Fibroblast of skin of right quadriceps (primary cell): ENCODE results near the gene ANKRD42.
"Not testable (repeated sequence)": the region's sequence is repeated elsewhere in the genome, so short reads cannot be mapped to it uniquely, and the experiment has no call there.

Experiments used
- DNase-seq: peaks from one replicate; pipeline ENCODE4 v3.0.0-alpha.2; 2013

The ANKRD42 gene

GRCh38 chr11:83249445-83249844 is 55.9 kb downstream of the ANKRD42 start:
- no peak for DNase-seq

DNA sequence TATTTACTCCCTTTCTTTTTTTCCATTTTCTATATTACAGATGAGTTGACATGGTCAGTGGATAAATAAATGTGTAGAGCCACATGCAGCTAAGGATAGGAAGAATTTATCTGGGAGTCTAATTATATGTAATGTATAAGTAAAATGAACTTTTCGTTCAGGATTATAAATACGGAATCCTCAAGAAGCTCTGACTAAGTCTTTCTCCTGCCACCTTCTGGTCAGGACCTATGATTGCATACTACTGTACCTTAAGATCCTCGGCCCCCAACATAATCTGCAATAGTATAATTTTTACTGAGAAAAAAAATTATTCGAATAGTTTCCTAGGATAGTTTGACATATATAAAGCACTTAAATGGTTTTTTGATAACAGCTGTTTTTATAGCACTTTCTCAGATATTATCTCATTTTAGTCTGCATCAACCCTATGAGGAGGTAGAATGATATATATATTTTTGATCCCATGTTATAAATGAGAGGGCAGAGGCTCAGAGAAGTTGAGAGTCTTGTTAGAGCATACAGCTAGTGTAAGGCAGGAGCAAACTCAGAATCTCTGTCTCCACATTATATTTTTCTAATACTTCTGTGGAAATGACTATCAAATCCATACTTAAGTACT is 56.6 kb downstream of the ANKRD42 start:
- DNase-seq: peak; percentile 36

GRCh38 chr11:83252266-83252665 is 58.8 kb downstream of the ANKRD42 start:
- DNase-seq: no peak

GRCh38 chr11:83252941-83253340 is 59.4 kb downstream of the ANKRD42 start:
- no peak for DNase-seq

DNA sequence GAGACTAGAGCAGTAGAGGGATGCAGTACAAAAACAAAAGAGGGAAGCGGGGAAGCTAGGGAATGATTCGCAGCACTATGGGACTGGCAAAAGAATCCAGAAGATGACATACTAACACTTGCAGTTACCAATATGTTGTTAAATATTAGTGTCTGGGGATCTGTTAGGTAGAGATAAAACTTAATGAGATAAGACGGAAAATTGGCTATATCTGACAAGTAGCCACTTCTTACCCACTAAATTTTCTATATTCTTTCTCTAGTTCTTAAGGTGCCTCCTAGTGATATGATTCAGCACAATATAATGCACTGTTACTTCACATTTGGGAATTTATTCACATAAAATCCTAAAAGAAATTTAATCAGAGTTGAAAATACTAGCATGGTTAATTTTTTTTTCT is 61.9 kb downstream of the ANKRD42 start:
- DNase-seq: no peak

DNA sequence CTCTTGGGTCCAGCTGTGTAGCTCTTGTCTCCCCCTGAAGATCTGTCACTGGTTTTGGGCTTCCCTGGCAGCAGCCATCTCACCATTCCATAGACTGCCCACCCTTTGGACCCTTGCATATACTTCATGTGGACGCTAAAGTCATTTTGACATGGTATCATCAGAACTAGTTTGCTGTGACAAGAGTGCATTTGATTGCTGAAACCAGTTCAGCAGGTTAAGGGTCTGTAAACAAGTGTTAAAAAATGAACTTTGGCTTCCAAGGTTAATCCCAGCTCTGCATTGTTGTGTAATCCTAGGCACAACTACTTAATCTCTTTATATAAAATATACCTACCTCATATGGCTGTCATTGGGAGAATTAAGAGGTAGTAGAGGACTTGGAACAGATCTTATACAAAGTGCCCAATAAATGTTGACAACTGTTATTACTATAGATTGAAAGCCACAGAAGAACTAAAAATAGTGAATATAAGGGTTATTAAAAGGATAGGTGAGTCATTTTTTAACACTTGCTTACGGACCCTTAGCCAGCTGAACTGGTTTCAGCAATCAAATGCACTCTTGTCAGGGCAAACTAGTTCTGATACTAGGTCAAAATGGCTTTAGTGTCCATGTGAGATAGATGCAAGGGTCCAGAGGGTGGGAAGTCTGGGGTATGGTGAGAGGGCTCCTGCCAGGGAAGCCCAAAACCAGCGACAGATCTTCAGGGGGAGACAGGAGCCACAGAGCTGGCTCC is 63.3 kb downstream of the ANKRD42 start:
- DNase-seq: no peak

DNA sequence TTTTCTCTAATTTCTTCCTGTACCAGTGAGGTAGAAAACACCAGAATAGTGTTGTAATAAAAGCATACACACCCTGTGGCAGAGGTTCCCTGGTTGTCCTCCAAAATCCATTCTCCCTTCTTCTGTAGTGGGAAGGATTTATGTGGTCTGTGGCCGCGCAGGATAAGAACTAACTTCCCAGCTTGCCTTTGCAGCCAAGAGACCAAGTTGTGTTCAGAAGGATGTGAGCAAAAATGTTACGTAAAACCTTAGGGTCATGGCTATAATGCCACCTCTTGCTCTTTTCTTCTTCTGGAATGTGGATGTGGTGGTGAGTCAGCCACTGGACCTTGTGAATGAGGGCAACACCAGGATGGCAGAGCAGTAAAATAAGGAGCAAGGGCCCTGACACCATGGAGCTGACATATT is 64.3 kb downstream of the ANKRD42 start:
- DNase-seq: peak; percentile 31

GRCh38 chr11:83259559-83259958 is 66.0 kb downstream of the ANKRD42 start:
- no peak for DNase-seq

- peak; percentile 7 for DNase-seq
Observed at GRCh38 chr11:83265331-83265730, 71.8 kb downstream of the ANKRD42 start.

- DNase-seq: not testable (repeated sequence)
Observed at GRCh38 chr11:83269080-83269479, 75.6 kb downstream of the ANKRD42 start.

- DNase-seq: not testable (repeated sequence)
Observed at GRCh38 chr11:83271734-83272133, 78.2 kb downstream of the ANKRD42 start.

- DNase-seq: peak; percentile 66
Observed at GRCh38 chr11:83272627-83273026, 79.1 kb downstream of the ANKRD42 start.

GRCh38 chr11:83275888-83276641 is 82.6 kb downstream of the ANKRD42 start:
- DNase-seq: no peak

DNA sequence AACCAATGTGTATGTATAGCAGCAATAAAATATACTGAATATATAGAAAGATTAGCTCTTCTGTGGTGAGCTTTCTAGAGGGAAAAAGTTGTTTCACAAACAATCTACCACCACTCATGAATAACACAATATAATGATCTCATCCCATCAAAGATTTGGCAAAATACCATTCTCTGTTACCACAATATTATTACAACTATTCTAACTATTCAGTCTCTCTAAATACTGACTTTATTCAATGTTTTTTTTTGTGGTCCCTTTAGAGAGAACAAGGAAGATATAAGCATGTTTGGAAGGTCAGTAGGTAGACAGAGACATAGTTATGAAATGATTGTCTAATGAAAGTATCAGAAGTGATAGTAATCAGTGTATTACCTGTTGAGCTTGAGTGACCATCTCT is 84.8 kb downstream of the ANKRD42 start:
- peak; percentile 57 for DNase-seq

GRCh38 chr11:83280256-83280655 is 86.7 kb downstream of the ANKRD42 start:
- peak; percentile 40 for DNase-seq

DNA sequence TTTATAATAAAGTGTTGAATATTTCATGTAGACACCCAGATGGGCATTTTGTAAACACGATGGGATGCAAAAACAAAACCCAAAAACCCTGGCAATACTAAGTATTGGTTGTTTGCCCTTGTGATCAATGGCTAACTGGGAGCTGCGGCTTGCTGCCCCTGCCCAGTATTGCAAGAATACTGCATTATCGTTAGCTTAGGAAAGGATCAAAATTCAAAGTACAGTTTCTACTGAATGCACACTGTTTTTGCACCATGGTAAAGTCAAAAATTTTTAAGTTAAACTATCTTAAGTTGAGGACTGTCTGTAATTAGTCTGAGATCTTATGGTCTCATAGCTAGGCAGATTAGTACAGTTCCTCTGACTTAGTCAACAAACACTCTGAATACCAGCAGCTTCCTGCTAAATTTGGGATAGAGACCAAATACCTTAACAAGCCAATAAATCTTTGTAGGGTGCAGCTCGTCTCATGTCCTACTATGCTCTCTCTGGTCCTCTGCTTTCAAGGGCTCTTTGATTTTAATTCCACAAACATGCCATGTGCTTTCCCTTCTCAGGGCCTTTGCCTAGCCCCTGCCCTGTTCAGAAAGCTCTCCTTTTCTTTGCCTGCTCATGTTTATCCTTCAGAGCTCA is 88.7 kb downstream of the ANKRD42 start:
- DNase-seq: peak; percentile 12

- DNase-seq: no peak
Observed at GRCh38 chr11:83284501-83285150, 91.1 kb downstream of the ANKRD42 start.

DNA sequence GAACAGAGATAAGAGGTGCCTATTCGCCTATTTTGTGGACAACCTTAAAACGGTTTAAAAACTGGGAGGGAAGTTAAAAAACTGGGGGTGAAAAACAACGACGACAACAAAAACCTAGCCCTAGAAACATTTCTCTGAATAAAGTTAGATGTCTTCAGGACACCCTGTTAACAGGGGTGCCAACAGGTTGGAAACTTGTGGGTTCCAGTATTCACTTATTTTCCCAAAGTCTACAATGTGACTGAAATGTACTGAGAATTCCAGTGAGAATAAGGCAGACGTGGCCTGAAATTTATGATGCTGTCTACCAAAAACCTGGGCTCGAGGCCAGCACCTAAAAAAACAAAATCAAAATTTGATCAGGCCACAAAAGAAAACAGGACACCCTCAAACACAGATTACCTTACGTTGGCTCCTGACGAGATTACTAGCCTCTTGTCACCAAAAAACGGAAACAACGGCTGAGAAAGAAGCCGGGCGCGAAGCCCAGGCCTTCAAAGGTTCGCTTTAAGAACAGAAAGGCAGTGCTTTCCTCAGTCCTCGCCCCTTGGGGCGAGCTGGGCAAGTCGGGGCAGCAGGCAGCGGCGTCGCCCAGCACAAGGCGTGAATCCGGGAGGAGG is 91.7 kb downstream of the ANKRD42 start:
- DNase-seq: peak; percentile 2

DNA sequence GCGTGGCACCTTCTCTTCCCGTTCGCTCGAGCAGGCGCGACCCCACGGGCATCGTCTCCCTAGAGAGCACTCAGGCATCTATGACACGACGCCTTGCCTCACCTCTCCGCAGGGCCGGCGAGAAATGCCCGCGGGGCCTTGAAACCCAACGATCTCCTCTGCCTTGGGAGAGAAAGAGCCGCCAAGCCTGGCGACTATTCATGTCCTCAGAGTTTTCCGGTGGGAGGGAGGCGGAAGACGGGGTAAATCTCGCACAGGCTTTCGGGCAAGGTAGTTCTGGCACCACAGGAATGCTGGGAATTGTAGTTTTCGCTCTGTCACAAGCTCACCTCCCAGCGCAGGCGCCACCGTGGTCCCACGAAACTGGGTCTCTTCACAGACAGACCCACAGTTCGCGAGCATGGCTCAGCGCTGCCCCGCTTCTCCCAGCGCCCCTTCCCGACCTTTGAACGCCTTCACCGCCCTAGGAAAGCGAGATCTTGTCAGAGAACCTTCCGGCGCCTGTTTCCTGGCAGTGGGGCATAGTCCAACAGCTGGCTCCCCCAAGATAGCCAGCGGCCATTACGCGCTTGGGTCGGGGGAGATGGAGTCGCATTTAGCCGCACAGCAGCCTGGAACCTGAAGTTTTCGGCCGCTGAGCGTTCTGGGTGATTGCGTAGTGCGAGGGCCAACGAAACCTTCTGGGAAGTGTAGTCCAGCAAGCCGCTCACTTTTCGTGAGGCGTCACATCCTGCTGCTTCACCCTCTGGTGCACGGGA is 92.4 kb downstream of the ANKRD42 start, which contains the start of gene CCDC90B:
CCDC90B (minus strand) TSS at position 597 of the 758 bp plus-strand sequence; CDS start at position 202, 395 bp downstream.
- peak; percentile 98 for DNase-seq

GRCh38 chr11:83287631-83288030 is 94.1 kb downstream of the ANKRD42 start:
- DNase-seq: no peak

DNA sequence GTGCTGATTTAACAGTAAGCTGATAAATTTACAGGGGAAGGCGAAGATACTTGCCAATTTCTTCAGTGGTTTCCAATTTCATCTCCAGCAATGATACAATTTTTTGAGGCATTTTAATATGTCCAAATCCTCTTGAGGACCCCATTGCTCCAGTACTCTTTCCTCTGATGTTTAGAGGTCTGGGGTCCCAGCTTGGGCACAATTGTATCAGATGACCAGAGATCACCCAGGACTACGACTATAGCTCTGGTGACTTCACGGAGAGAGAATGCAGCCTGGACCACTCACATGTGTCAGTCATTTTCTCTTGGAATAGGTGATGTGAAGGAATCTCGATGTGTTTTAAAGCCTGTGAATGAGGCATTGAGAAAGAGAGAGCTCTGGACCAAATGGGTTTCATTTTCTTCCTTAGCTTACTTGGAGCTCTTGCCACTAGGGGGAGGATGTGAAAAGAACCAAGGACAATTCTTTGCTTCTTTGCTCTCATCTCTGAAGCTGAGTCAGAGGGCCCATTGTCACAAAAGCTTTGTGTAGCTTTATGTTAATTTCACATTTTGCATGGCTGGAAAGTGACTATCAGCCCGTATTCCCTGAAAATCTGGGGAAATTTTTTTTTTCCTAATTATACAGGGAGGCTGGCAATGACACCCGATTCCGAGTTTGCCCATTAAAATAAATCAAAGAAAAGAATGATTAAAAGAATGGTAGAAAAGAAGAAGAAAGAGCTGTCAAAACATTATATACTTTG is 99.4 kb downstream of the ANKRD42 start:
- peak; percentile 68 for DNase-seq
